Tibial nerve (tissue), 4 donors: ENCODE results near the gene TRPC1. TPM values are rescaled to one million over a fixed set of nuclear protein-coding genes. Genes with fewer than 3 reads are reported as not detected.

Experiments
- DNase-seq, 2 donors: peaks; one replicate each; pipeline ENCODE4 v3.0.0-alpha.2; 2019; ENCODE audit warnings: low spot score in 2 of 2
- H3K27ac ChIP-seq, 4 donors: fragments of 200-600 bp; sonication (generic) in 3 of 4; one replicate each; pipeline ENCODE4 v1.5.1; 2017 to 2019; ENCODE audit warnings: mild to moderate bottlenecking in 1 of 4
- H3K27me3 ChIP-seq, 2 donors: fragments of 200-600 bp; sonication (generic) in 1 of 2; one replicate each; pipeline versions ENCODE4 v1.5.1 to v1.6.0; 2017 to 2019
- H3K36me3 ChIP-seq, 3 donors: fragments of 200-600 bp; sonication (generic); one replicate each; pipeline ENCODE4 v1.5.1; 2018 to 2019
- H3K4me1 ChIP-seq, 4 donors: fragments of 200-600 bp; sonication (generic) in 3 of 4; one replicate each; pipeline ENCODE4 v1.5.1; 2017 to 2019
- H3K4me3 ChIP-seq, 4 donors: fragments of 200-600 bp; sonication (generic) in 3 of 4; one replicate each; pipeline ENCODE4 v1.5.1; 2017 to 2019; ENCODE audit warnings: mild to moderate bottlenecking in 1 of 4, moderate library complexity in 1 of 4
- H3K9me3 ChIP-seq, 4 donors: fragments of 200-600 bp; sonication (generic) in 3 of 4; one replicate each; pipeline ENCODE4 v1.5.1; 2017 to 2019
- CTCF ChIP-seq, 5 experiments: fragments of 200-600 bp in 3 of 5; fragments of 450-650 bp in 2 of 5; sonication (generic) in 3 of 5; IDR thresholded peaks; one replicate each; pipeline ENCODE4 v1.5.1; 2016 to 2019; ENCODE audit warnings: antibody characterized with exemption in 5 of 5, mild to moderate bottlenecking in 3 of 5, moderate library complexity in 2 of 5
- EP300 ChIP-seq, 2 donors: sonication (generic); formaldehyde crosslinking; IDR thresholded peaks; one replicate each; pipeline ENCODE4 v1.6.1; 2017; ENCODE audit warnings: antibody characterized with exemption in 2 of 2, mild to moderate bottlenecking in 1 of 2
- POLR2A ChIP-seq, 2 donors: fragments of 450-650 bp; IDR thresholded peaks; one replicate each; pipeline ENCODE4 v1.6.1; 2017; ENCODE audit warnings: antibody characterized with exemption in 2 of 2, mild to moderate bottlenecking in 2 of 2, moderate library complexity in 2 of 2
- WGBS, 2 donors: methylation state at CpG; one replicate each; pipeline ENCODE4 v1.1.5; 2018; 5-methylcytosine and 5-hydroxymethylcytosine counted together
- total RNA-seq, 4 donors: library from RNA; depleted of rRNA; stranded (reverse); fragments of >200 nt; gene quantifications; one replicate each; pipeline ENCODE4 v1.1.0, GENCODE V29; 2016

The TRPC1 gene
- total RNA-seq, 4 donors from 2014 or later, result 23.4 to 47.7 (median 31.1) TPM

GRCh38 chr3:142782616-142783015 lies 58.8 kb downstream of the TRPC1 start:
- Histone ChIP-seq H3K27ac (no peak overlapping the region), H3K36me3 (peaks cover 0 to 22% (median 0%) of the 10 kb centered on the region in 3 donors), H3K9me3 (no peaks in the 10 kb centered on the region), H3K4me3 (no peak overlapping the region), H3K27me3 (no peaks in the 10 kb centered on the region), H3K4me1 (no peaks in the 10 kb centered on the region)
- TF ChIP-seq POLR2A (IDR thresholded peaks at IDR 0.05), result no peak
- TF ChIP-seq EP300 (IDR thresholded peaks at IDR 0.05), result no peak
- no peak for TF ChIP-seq CTCF (IDR thresholded peaks at IDR 0.05)
- no peak for DNase-seq
- WGBS, 2 donors, result 97 to 98% methylated on average over 2 of the region's 2 CpGs

- H3K27ac ChIP-seq, result no peak overlapping the region
- TF ChIP-seq POLR2A (IDR thresholded peaks at IDR 0.05) (no peak), CTCF (IDR thresholded peaks at IDR 0.05) (no peak), EP300 (IDR thresholded peaks at IDR 0.05) (no peak)
- no peak for DNase-seq
- no peaks in the 10 kb centered on the region for H3K4me1 ChIP-seq
- 47 to 63% methylated on average over 1 of the region's 1 CpG for WGBS, 2 donors
- H3K36me3 ChIP-seq, result peaks cover 0 to 22% (median 0%) of the 10 kb centered on the region in 3 donors
- no peaks in the 10 kb centered on the region for H3K27me3 ChIP-seq
- no peak overlapping the region for H3K4me3 ChIP-seq
- H3K9me3 ChIP-seq, result no peaks in the 10 kb centered on the region
Observed at GRCh38 chr3:142784228-142784627, 60.4 kb downstream of the TRPC1 start.

GRCh38 chr3:142785996-142786395 lies 62.2 kb downstream of the TRPC1 start:
- Histone ChIP-seq H3K4me3 (no peak overlapping the region), H3K27ac (no peak overlapping the region), H3K36me3 (peaks cover 0 to 22% (median 0%) of the 10 kb centered on the region in 3 donors), H3K27me3 (no peaks in the 10 kb centered on the region), H3K9me3 (no peaks in the 10 kb centered on the region), H3K4me1 (no peaks in the 10 kb centered on the region)
- no peak for TF ChIP-seq POLR2A (IDR thresholded peaks at IDR 0.05)
- TF ChIP-seq EP300 (IDR thresholded peaks at IDR 0.05), result no peak
- no peak for TF ChIP-seq CTCF (IDR thresholded peaks at IDR 0.05)
- WGBS, 2 donors, result 89 to 92% methylated on average over 4 of the region's 4 CpGs
- DNase-seq, result no peak

GRCh38 chr3:142787719-142788118 lies 63.9 kb downstream of the TRPC1 start:
- H3K27ac ChIP-seq, result no peak overlapping the region
- no peak overlapping the region for H3K4me3 ChIP-seq
- H3K36me3 ChIP-seq, result peaks cover 0 to 12% (median 0%) of the 10 kb centered on the region in 3 donors
- no peak for DNase-seq
- H3K9me3 ChIP-seq, result no peaks in the 10 kb centered on the region
- no peaks in the 10 kb centered on the region for H3K4me1 ChIP-seq
- no peak for TF ChIP-seq POLR2A (IDR thresholded peaks at IDR 0.05)
- no peak for TF ChIP-seq EP300 (IDR thresholded peaks at IDR 0.05)
- no peak for TF ChIP-seq CTCF (IDR thresholded peaks at IDR 0.05)
- H3K27me3 ChIP-seq, result no peaks in the 10 kb centered on the region
- 43 to 49% methylated on average over 1 of the region's 1 CpG for WGBS, 2 donors

GRCh38 chr3:142794508-142794907 lies 70.7 kb downstream of the TRPC1 start:
- Histone ChIP-seq H3K27ac (no peak overlapping the region), H3K27me3 (no peaks in the 10 kb centered on the region), H3K4me3 (no peak overlapping the region), H3K4me1 (no peaks in the 10 kb centered on the region), H3K9me3 (no peaks in the 10 kb centered on the region), H3K36me3 (peaks cover 0 to 16% (median 0%) of the 10 kb centered on the region in 3 donors)
- DNase-seq, result no peak
- WGBS, 2 donors, result 59 to 71% methylated on average over 4 of the region's 4 CpGs
- TF ChIP-seq EP300 (IDR thresholded peaks at IDR 0.05), result no peak
- no peak for TF ChIP-seq CTCF (IDR thresholded peaks at IDR 0.05)
- no peak for TF ChIP-seq POLR2A (IDR thresholded peaks at IDR 0.05)
